Lower lobe of right lung (tissue), 2 donors: ENCODE data around the gene RENBP. TPM values are rescaled to one million over a fixed set of nuclear protein-coding genes. Genes with fewer than 3 reads are reported as not detected.

Source experiments
- ATAC-seq, 2 donors: fragments of 200-7000 bp; cut with Tn5 transposase; one replicate each; pipeline ENCODE4 v1.9.1; 2020 to 2022; ENCODE audit warnings: mild to moderate bottlenecking in 2 of 2, moderate library complexity in 2 of 2
- DNase-seq: peaks from one replicate; pipeline ENCODE4 v3.0.0-alpha.2; 2020
- H3K27ac ChIP-seq: fragments of 200-600 bp; one replicate; pipeline ENCODE4 v1.8.0; 2022
- H3K27me3 ChIP-seq: fragments of 200-600 bp; one replicate; pipeline ENCODE4 v1.8.0; 2022; ENCODE audit warnings: low read depth
- H3K36me3 ChIP-seq: fragments of 200-600 bp; one replicate; pipeline ENCODE4 v1.8.0; 2022; ENCODE audit warnings: mild to moderate bottlenecking
- H3K4me1 ChIP-seq: fragments of 200-600 bp; one replicate; pipeline ENCODE4 v1.8.0; 2022
- H3K4me3 ChIP-seq: fragments of 200-600 bp; one replicate; pipeline ENCODE4 v1.8.0; 2022; ENCODE audit warnings: mild to moderate bottlenecking
- H3K9me3 ChIP-seq: fragments of 200-600 bp; one replicate; pipeline ENCODE4 v1.8.0; 2022
- CTCF ChIP-seq: fragments of 200-600 bp; IDR thresholded peaks from one replicate; pipeline ENCODE4 v1.8.0; 2022; ENCODE audit warnings: antibody characterized with exemption, mild to moderate bottlenecking
- intact Hi-C: fragments of 100-400 bp; cut with DNase I; formaldehyde crosslinking; loops from one replicate; pipeline ENCODE4 v1.11.0; 2022
- microRNA-seq: library from miRNA; unstranded; fragments of <30 nt; microRNA quantifications from one replicate; pipeline ENCODE4 v1.2.0, GENCODE V29; 2020; ENCODE audit warnings: borderline number of aligned reads
- total RNA-seq: library from RNA; stranded (reverse); fragmentation: NEBNext Ultra II Directional; extraction: Animal tissue kit (Norgen Biotek cat#: 25700); gene quantifications from one replicate; pipeline ENCODE4 v1.2.1, GENCODE V29; 2021
- donor health status: DM: no; HTN: yes; CAD: no; lungs with severe emphysema.

RENBP gene
- total RNA-seq, 1 donor from 2014 or later: 57.0 TPM

GRCh38 chrX:153885968-153886903, 58.2 kb downstream of the RENBP start, which contains the start of gene L1CAM:
Gene L1CAM (minus strand): TSS chrX:153886173. CDS start chrX:153875836, 10,337 bp downstream.
- Histone ChIP-seq H3K9me3 (no peaks in the 10 kb centered on the region), H3K27me3 (peaks cover 35% of the 10 kb centered on the region), H3K4me1 (peaks cover 4% of the 10 kb centered on the region), H3K36me3 (no peaks in the 10 kb centered on the region), H3K27ac (no peak within 1 kb of the TSS), H3K4me3 (no peak within 1 kb of the TSS)
- intact Hi-C loops: no loop called here
- DNase-seq: no peak
- TF ChIP-seq CTCF: no peak
- ATAC-seq: no peak

Small RNA genes lying within 50 kb of the gene (microRNA-seq; reads per million reads assigned to microRNA genes)
- gene MIR3202-1 (not detected), gene MIR3202-2 (not detected)

Other genes starting within 250 kb of the RENBP start
- 219 TPM for gene BCAP31, start 220.3 kb downstream of the RENBP start, total RNA-seq
- gene ABCD1, start 219.8 kb downstream of the RENBP start, total RNA-seq: 14.5 TPM
- gene PLXNB3, start 180.4 kb downstream of the RENBP start, total RNA-seq: 4.6 TPM
- not detected for gene SRPK3, start 163.6 kb downstream of the RENBP start, total RNA-seq
- 50.1 TPM for gene IDH3G, start 150.3 kb downstream of the RENBP start, total RNA-seq
- gene SSR4, start 150.0 kb downstream of the RENBP start, total RNA-seq: 210 TPM
- 8.5 TPM for gene PDZD4, start 114.1 kb downstream of the RENBP start, total RNA-seq
- 1.6 TPM for gene L1CAM, start 58.5 kb downstream of the RENBP start, total RNA-seq
- 1.9 TPM for gene AVPR2, start 40.0 kb downstream of the RENBP start, total RNA-seq
- 70.7 TPM for gene ARHGAP4, start 18.4 kb downstream of the RENBP start, total RNA-seq
- gene NAA10, start 9.6 kb downstream of the RENBP start, total RNA-seq: 69.2 TPM
- 48.4 TPM for gene HCFC1, start 27.2 kb upstream of the RENBP start, total RNA-seq
- gene TMEM187, start 28.1 kb upstream of the RENBP start, total RNA-seq: 7.6 TPM
- gene IRAK1, start 75.3 kb upstream of the RENBP start, total RNA-seq: 73.1 TPM
- gene MECP2, start 153.1 kb upstream of the RENBP start, total RNA-seq: 57.6 TPM
- gene OPN1LW, start 199.6 kb upstream of the RENBP start, total RNA-seq: not detected
- not detected for gene OPN1MW, start 238.0 kb upstream of the RENBP start, total RNA-seq